LNCaP clone FGC (cell line): ENCODE data around the gene RRBP1.

Experiments used
- DNase-seq: peaks from one replicate; pipeline ENCODE4 v3.0.0-alpha.2; 2011; ENCODE audit warnings: low read depth
- H3K4me3 ChIP-seq: 2 replicates; pipeline ENCODE4 v1.5.1; 2011; ENCODE audit warnings: mild to moderate bottlenecking, low read depth, low read length, control low read depth
- CTCF ChIP-seq: IDR thresholded peaks from 2 replicates; pipeline ENCODE4 v1.5.1; 2012; ENCODE audit warnings: mild to moderate bottlenecking; ENCODE audit not compliant: control insufficient read depth, insufficient read depth; ENCODE audit errors: extremely low read depth

The RRBP1 gene

GRCh38 chr20:17648791-17649730 is 33.0 kb downstream of the RRBP1 start:
- H3K4me3 ChIP-seq: no peak overlapping the region
- peak; percentile 57 for TF ChIP-seq CTCF
- DNase-seq: no peak

- no peak for DNase-seq
- TF ChIP-seq CTCF: no peak
- no peak overlapping the region for H3K4me3 ChIP-seq
Measured at GRCh38 chr20:17648315-17648646, 33.8 kb downstream of the RRBP1 start.

- DNase-seq: no peak
- H3K4me3 ChIP-seq: no peak overlapping the region
- no peak for TF ChIP-seq CTCF
Measured at GRCh38 chr20:17647391-17648314, 34.4 kb downstream of the RRBP1 start.

- H3K4me3 ChIP-seq: no peak overlapping the region
- TF ChIP-seq CTCF: no peak
- no peak for DNase-seq
Measured at GRCh38 chr20:17646961-17647301, 35.1 kb downstream of the RRBP1 start.

- no peak for TF ChIP-seq CTCF
- no peak overlapping the region for H3K4me3 ChIP-seq
- DNase-seq: peak; percentile 57
Measured at GRCh38 chr20:17646209-17646960, 35.7 kb downstream of the RRBP1 start.

- TF ChIP-seq CTCF: no peak
- no peak for DNase-seq
- H3K4me3 ChIP-seq: no peak overlapping the region
Measured at GRCh38 chr20:17645546-17646208, 36.4 kb downstream of the RRBP1 start.
